Dedifferentiated amniotic fluid mesenchymal stem cell (primary cell): Measurements from ENCODE around the gene EOLA1.
"Not testable (repeated sequence)": the region's sequence is repeated elsewhere in the genome, so short reads cannot be mapped to it uniquely, and the experiment has no call there.

Experiments used
- DNase-seq: peaks from one replicate; pipeline ENCODE4 v3.0.0-alpha.2; 2016; ENCODE audit errors: extremely low spot score

EOLA1 gene

GRCh38 chrX:149595943-149596342 lies 55.1 kb downstream of the EOLA1 start:
- not testable (repeated sequence) for DNase-seq
